ENCODE data around the gene RAD51AP1. TPM values are rescaled to one million over a fixed set of nuclear protein-coding genes. Genes with fewer than 3 reads are reported as not detected.

The RAD51AP1 gene
- total RNA-seq, 2 donors from 2014 or later = 0.26 to 0.33 TPM

- intact Hi-C loops (cut with DNase I) = no loop called here
- no peak for ATAC-seq
- DNase-seq = peak in 1 of 4 donors; percentile 9
- 31% methylated on average over 8 of the region's 8 CpGs for WGBS, 2 donors
- Histone ChIP-seq H3K4me3 (no peak overlapping the region), H3K4me1 (no peaks in the 10 kb centered on the region), H3K27ac (no peak overlapping the region), H3K36me3 (replicated peaks in 1 of 2; ENCODE audit: insufficient read depth in 1 of 2, low read depth in 2 of 2) (no peaks in the 10 kb centered on the region), H3K27me3 (no peaks in the 10 kb centered on the region), H3K9me3 (no peaks in the 10 kb centered on the region)
- TF ChIP-seq CTCF (IDR thresholded peaks at IDR 0.05) = peak in 2 of 7 experiments; percentile 14 to 19
- no peak for TF ChIP-seq POLR2A (IDR thresholded peaks at IDR 0.05)
These were observed 40.8 kb downstream of the RAD51AP1 start for GRCh38 chr12:4579305-4580102.

GRCh38 chr12:4580281-4580688 is 41.6 kb downstream of the RAD51AP1 start:
- no peak for DNase-seq
- Histone ChIP-seq H3K27me3 (no peaks in the 10 kb centered on the region), H3K36me3 (replicated peaks in 1 of 2; ENCODE audit: insufficient read depth in 1 of 2, low read depth in 2 of 2) (no peaks in the 10 kb centered on the region), H3K4me3 (no peak overlapping the region), H3K27ac (no peak overlapping the region), H3K9me3 (no peaks in the 10 kb centered on the region), H3K4me1 (no peaks in the 10 kb centered on the region)
- TF ChIP-seq CTCF (IDR thresholded peaks at IDR 0.05) (no peak), POLR2A (IDR thresholded peaks at IDR 0.05) (no peak)
- no peak for ATAC-seq
- 40 to 45% methylated on average over 2 to 3 of the region's 3 CpGs for WGBS, 2 donors
- intact Hi-C loops (cut with DNase I) = no loop called here

- H3K27ac ChIP-seq = no peak overlapping the region
- no peaks in the 10 kb centered on the region for H3K9me3 ChIP-seq
- 77 to 79% methylated on average over 5 to 6 of the region's 6 CpGs for WGBS, 2 donors
- TF ChIP-seq POLR2A (IDR thresholded peaks at IDR 0.05) (no peak), CTCF (IDR thresholded peaks at IDR 0.05) (no peak)
- H3K36me3 ChIP-seq (replicated peaks in 1 of 2; ENCODE audit: insufficient read depth in 1 of 2, low read depth in 2 of 2) = no peaks in the 10 kb centered on the region
- no peaks in the 10 kb centered on the region for H3K4me1 ChIP-seq
- no peaks in the 10 kb centered on the region for H3K27me3 ChIP-seq
- DNase-seq = no peak
- intact Hi-C loops (cut with DNase I) = no loop called here
- no peak for ATAC-seq
- no peak overlapping the region for H3K4me3 ChIP-seq
These were observed 45.6 kb downstream of the RAD51AP1 start for GRCh38 chr12:4584281-4584680.

DNA sequence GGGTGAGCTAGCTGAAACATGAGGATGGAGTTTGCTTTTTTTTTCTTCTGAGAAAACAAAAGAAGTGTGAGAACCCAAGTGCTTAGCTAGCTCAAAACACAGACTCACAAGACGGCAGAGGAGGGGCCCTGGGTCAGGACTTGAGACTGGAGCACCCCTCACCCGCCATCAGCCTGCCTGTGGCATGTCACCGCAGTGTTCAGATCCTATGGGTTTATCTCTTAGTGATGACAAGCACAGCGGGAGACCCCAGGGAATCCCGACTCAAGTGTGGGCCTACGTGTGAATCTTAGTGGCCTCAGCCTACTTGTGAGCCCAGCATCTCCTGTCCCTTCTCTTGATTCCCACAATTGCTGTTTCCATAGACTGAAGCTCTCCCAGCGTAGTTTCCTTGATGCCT is 46.2 kb downstream of the RAD51AP1 start:
- Histone ChIP-seq H3K9me3 (no peaks in the 10 kb centered on the region), H3K4me1 (no peaks in the 10 kb centered on the region), H3K36me3 (replicated peaks in 1 of 2; ENCODE audit: insufficient read depth in 1 of 2, low read depth in 2 of 2) (no peaks in the 10 kb centered on the region), H3K4me3 (no peak overlapping the region), H3K27ac (no peak overlapping the region), H3K27me3 (no peaks in the 10 kb centered on the region)
- TF ChIP-seq CTCF (IDR thresholded peaks at IDR 0.05) (no peak), POLR2A (IDR thresholded peaks at IDR 0.05) (no peak)
- DNase-seq = no peak
- ATAC-seq = no peak
- intact Hi-C loops (cut with DNase I) = no loop called here
- WGBS, 2 donors = 58 to 68% methylated on average over 7 of the region's 7 CpGs

- ATAC-seq (no peak), DNase-seq (no peak)
- intact Hi-C loops (cut with DNase I) = no loop called here
- 41 to 48% methylated on average over 5 of the region's 5 CpGs for WGBS, 2 donors
- Histone ChIP-seq H3K27ac (no peak overlapping the region), H3K27me3 (no peaks in the 10 kb centered on the region), H3K9me3 (no peaks in the 10 kb centered on the region), H3K4me3 (no peak overlapping the region), H3K4me1 (no peaks in the 10 kb centered on the region), H3K36me3 (replicated peaks in 1 of 2; ENCODE audit: insufficient read depth in 1 of 2, low read depth in 2 of 2) (no peaks in the 10 kb centered on the region)
- TF ChIP-seq CTCF (IDR thresholded peaks at IDR 0.05) (no peak), POLR2A (IDR thresholded peaks at IDR 0.05) (no peak)
These were observed 47.8 kb downstream of the RAD51AP1 start for GRCh38 chr12:4586500-4586899.

All from body of pancreas (tissue), 4 donors.